Prostate gland (tissue), 2 donors: Measurements from ENCODE around the gene NLRP1. TPM values are rescaled to one million over a fixed set of nuclear protein-coding genes. Genes with fewer than 3 reads are reported as not detected.
A peak's percentile ranks its signal among the peaks of the same experiment; 100 is the strongest.

Experiments used
- DNase-seq: peaks from one replicate; pipeline ENCODE4 v3.0.0-alpha.2; 2019; ENCODE audit warnings: low spot score
- H3K27ac ChIP-seq, 2 donors: fragments of 200-600 bp; sonication (generic); 2 replicates each; pipeline ENCODE4 v1.5.1; 2017 to 2019
- H3K27me3 ChIP-seq: fragments of 200-600 bp; sonication (generic); replicated peaks from 2 replicates; pipeline ENCODE4 v1.5.1; 2019; ENCODE audit not compliant: insufficient read depth
- H3K36me3 ChIP-seq, 2 donors: fragments of 200-600 bp; sonication (generic); 1 replicate in 1 of 2; 2 replicates in 1 of 2; pipeline versions ENCODE4 v1.5.1 to v1.8.1; 2017 to 2019
- H3K4me1 ChIP-seq: fragments of 200-600 bp; sonication (generic); replicated peaks from 2 replicates; pipeline ENCODE4 v1.5.1; 2019
- H3K4me3 ChIP-seq, 2 donors: fragments of 200-600 bp; sonication (generic); 2 replicates each; pipeline ENCODE4 v1.5.1; 2017 to 2019
- H3K9me3 ChIP-seq: fragments of 200-600 bp; sonication (generic); 2 replicates; pipeline ENCODE4 v1.5.1; 2017
- CTCF ChIP-seq, 4 experiments: fragments of 200-600 bp in 2 of 4; fragments of 450-650 bp in 2 of 4; sonication (generic) in 2 of 4; IDR thresholded peaks; 1 replicate in 3 of 4; 2 replicates in 1 of 4; pipeline ENCODE4 v1.5.1; 2016 to 2019; ENCODE audit warnings: antibody characterized with exemption in 4 of 4, mild to moderate bottlenecking in 2 of 4, moderate library complexity in 2 of 4
- POLR2A ChIP-seq: fragments of 450-650 bp; IDR thresholded peaks from one replicate; pipeline ENCODE4 v1.6.1; 2016; ENCODE audit warnings: antibody characterized with exemption, mild to moderate bottlenecking
- POLR2AphosphoS5 ChIP-seq: sonication (generic); formaldehyde crosslinking; IDR thresholded peaks from one replicate; pipeline ENCODE4 v1.6.1; 2017; ENCODE audit warnings: antibody characterized with exemption
- WGBS: methylation state at CpG from one replicate; pipeline ENCODE4 v1.1.5; 2018; 5-methylcytosine and 5-hydroxymethylcytosine counted together
- intact Hi-C: fragments of 100-400 bp; cut with DNase I; formaldehyde crosslinking; loops from one replicate; pipeline ENCODE4 v1.14.2; 2022
- total RNA-seq, 2 donors: library from RNA; depleted of rRNA; stranded (reverse); fragments of >200 nt; gene quantifications; one replicate each; pipeline ENCODE4 v1.1.0, GENCODE V29; 2016

NLRP1 gene
- total RNA-seq, 2 donors from 2014 or later = 10.7 to 29.9 TPM

- Histone ChIP-seq H3K4me3 (no peak overlapping the region), H3K27ac (no peak overlapping the region), H3K27me3 (no peaks in the 10 kb centered on the region), H3K36me3 (peaks cover 0 to 26% of the 10 kb centered on the region in 2 donors), H3K4me1 (no peaks in the 10 kb centered on the region), H3K9me3 (no peaks in the 10 kb centered on the region)
- 75% methylated on average over 4 of the region's 4 CpGs for WGBS
- intact Hi-C loops = no loop called here
- no peak for DNase-seq
- no peak for TF ChIP-seq POLR2AphosphoS5
- no peak for TF ChIP-seq CTCF (IDR thresholded peaks at IDR 0.05)
- TF ChIP-seq POLR2A = no peak
Measured at GRCh38 chr17:5478992-5479391, 105.3 kb downstream of the NLRP1 start.

GRCh38 chr17:5473906-5474305 lies 110.4 kb downstream of the NLRP1 start:
- Histone ChIP-seq H3K9me3 (no peaks in the 10 kb centered on the region), H3K4me3 (no peak overlapping the region), H3K27ac (no peak overlapping the region), H3K27me3 (no peaks in the 10 kb centered on the region), H3K36me3 (peaks cover 0 to 28% of the 10 kb centered on the region in 2 donors), H3K4me1 (no peaks in the 10 kb centered on the region)
- 92% methylated on average over 2 of the region's 2 CpGs for WGBS
- intact Hi-C loops = no loop called here
- DNase-seq = no peak
- TF ChIP-seq POLR2AphosphoS5 (no peak), CTCF (IDR thresholded peaks at IDR 0.05) (no peak), POLR2A (no peak)

GRCh38 chr17:5472511-5472910 lies 111.8 kb downstream of the NLRP1 start:
- H3K9me3 ChIP-seq = no peaks in the 10 kb centered on the region
- H3K4me3 ChIP-seq = no peak overlapping the region
- peaks cover 2% of the 10 kb centered on the region for H3K4me1 ChIP-seq
- no peak for DNase-seq
- 71% methylated on average over 3 of the region's 3 CpGs for WGBS
- no peak overlapping the region for H3K27ac ChIP-seq
- TF ChIP-seq POLR2AphosphoS5 = no peak
- no peak for TF ChIP-seq CTCF (IDR thresholded peaks at IDR 0.05)
- no peak for TF ChIP-seq POLR2A
- peaks cover 0 to 17% of the 10 kb centered on the region in 2 donors for H3K36me3 ChIP-seq
- intact Hi-C loops = no loop called here
- no peaks in the 10 kb centered on the region for H3K27me3 ChIP-seq

GRCh38 chr17:5468075-5468473 lies 116.2 kb downstream of the NLRP1 start:
- Histone ChIP-seq H3K36me3 (no peaks in the 10 kb centered on the region), H3K4me1 (peaks cover 3% of the 10 kb centered on the region), H3K27me3 (no peaks in the 10 kb centered on the region), H3K4me3 (peak overlapping the region; percentile 48 to 95), H3K9me3 (no peaks in the 10 kb centered on the region), H3K27ac (peak overlapping the region in 1 of 2 donors; percentile 75)
- TF ChIP-seq POLR2AphosphoS5 (no peak), CTCF (IDR thresholded peaks at IDR 0.05) (no peak), POLR2A (no peak)
- under 1% methylated on average over 17 of the region's 17 CpGs for WGBS
- no peak for DNase-seq
- intact Hi-C loops = loop anchor here (2.0 kb wide), 1 partner anchor 47 kb away; the partner anchor contains the start of gene RPAIN

- Histone ChIP-seq H3K27ac (no peak overlapping the region), H3K36me3 (no peaks in the 10 kb centered on the region), H3K9me3 (no peaks in the 10 kb centered on the region), H3K4me3 (peak overlapping the region; percentile 48 to 95), H3K4me1 (peaks cover 3% of the 10 kb centered on the region), H3K27me3 (no peaks in the 10 kb centered on the region)
- WGBS = 2% methylated on average over 8 of the region's 8 CpGs
- no peak for DNase-seq
- intact Hi-C loops = no loop called here
- no peak for TF ChIP-seq CTCF (IDR thresholded peaks at IDR 0.05)
- no peak for TF ChIP-seq POLR2AphosphoS5
- no peak for TF ChIP-seq POLR2A
Measured at GRCh38 chr17:5467416-5467815, 116.9 kb downstream of the NLRP1 start.
